ENCODE data around the gene TBX1.

Gene TBX1

GRCh38 chr22:19720150-19720827, 40.3 kb upstream of the TBX1 start:
- no peak overlapping the region for H3K4me2 ChIP-seq (ENCODE audit: insufficient read depth, low read length)
- no peaks in the 10 kb centered on the region for H3K27me3 ChIP-seq (ENCODE audit: insufficient read depth, low read length, poor library complexity)
- ATAC-seq (ENCODE audit: insufficient read depth, low read depth) (no peak), DNase-seq (no peak)
- no peaks in the 10 kb centered on the region for H3K79me2 ChIP-seq (ENCODE audit: insufficient read depth, low read length)
- no peaks in the 10 kb centered on the region for H3K36me3 ChIP-seq (ENCODE audit: insufficient read depth, low read length)
- H3K9ac ChIP-seq (ENCODE audit: low read depth, low read length) = no peak overlapping the region
- H2AFZ ChIP-seq (ENCODE audit: low read depth, low read length) = no peak overlapping the region
- no peaks in the 10 kb centered on the region for H4K20me1 ChIP-seq (ENCODE audit: insufficient read depth, low read length)
- TF ChIP-seq CTCF (IDR thresholded peaks at IDR 0.05; ENCODE audit: borderline replicate concordance, extremely low read depth, low read length, poor library complexity, severe bottlenecking) (no peak), EZH2 (IDR thresholded peaks at IDR 0.05; ENCODE audit: borderline replicate concordance, low read depth, low read length, severe bottlenecking) (no peak)
- no peak overlapping the region for H3K27ac ChIP-seq (ENCODE audit: low read length)
- peaks cover 19% of the 10 kb centered on the region for H3K4me1 ChIP-seq (ENCODE audit: insufficient read depth, low read length)
- no peaks in the 10 kb centered on the region for H3K9me3 ChIP-seq (ENCODE audit: insufficient read depth, low read length, severe bottlenecking)
- no peak overlapping the region for H3K4me3 ChIP-seq (ENCODE audit: low read depth in 1 of 2, low read length in 2 of 2)

DNA sequence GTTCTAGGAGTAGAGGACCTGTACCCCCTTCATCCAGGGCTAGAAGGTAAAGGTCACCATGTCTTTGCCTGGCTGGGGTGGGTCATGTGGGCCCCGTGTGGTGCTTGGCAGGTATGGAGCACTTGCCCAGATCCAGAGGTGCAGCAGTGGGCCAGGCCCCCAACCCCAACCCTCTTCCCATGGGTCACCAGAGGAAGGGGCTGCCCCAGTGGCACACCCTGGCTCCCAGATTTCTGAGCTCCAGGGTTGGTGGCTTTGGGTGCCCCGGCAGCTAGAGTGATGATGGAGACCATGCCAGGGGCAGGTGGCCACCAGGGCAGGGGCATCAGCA, 39.6 kb upstream of the TBX1 start:
- Histone ChIP-seq H3K27ac (ENCODE audit: low read length) (no peak overlapping the region), H3K4me2 (ENCODE audit: insufficient read depth, low read length) (no peak overlapping the region), H3K4me3 (ENCODE audit: low read depth in 1 of 2, low read length in 2 of 2) (no peak overlapping the region), H3K9me3 (ENCODE audit: insufficient read depth, low read length, severe bottlenecking) (no peaks in the 10 kb centered on the region), H4K20me1 (ENCODE audit: insufficient read depth, low read length) (no peaks in the 10 kb centered on the region), H3K4me1 (ENCODE audit: insufficient read depth, low read length) (peaks cover 19% of the 10 kb centered on the region), H2AFZ (ENCODE audit: low read depth, low read length) (no peak overlapping the region), H3K79me2 (ENCODE audit: insufficient read depth, low read length) (no peaks in the 10 kb centered on the region), H3K36me3 (ENCODE audit: insufficient read depth, low read length) (no peaks in the 10 kb centered on the region), H3K9ac (ENCODE audit: low read depth, low read length) (no peak overlapping the region), H3K27me3 (ENCODE audit: insufficient read depth, low read length, poor library complexity) (no peaks in the 10 kb centered on the region)
- TF ChIP-seq CTCF (IDR thresholded peaks at IDR 0.05; ENCODE audit: borderline replicate concordance, extremely low read depth, low read length, poor library complexity, severe bottlenecking) (no peak), EZH2 (IDR thresholded peaks at IDR 0.05; ENCODE audit: borderline replicate concordance, low read depth, low read length, severe bottlenecking) (no peak)
- ATAC-seq (ENCODE audit: insufficient read depth, low read depth) (no peak), DNase-seq (no peak)

GRCh38 chr22:19721330-19722177, 39.0 kb upstream of the TBX1 start:
- TF ChIP-seq CTCF (IDR thresholded peaks at IDR 0.05; ENCODE audit: borderline replicate concordance, extremely low read depth, low read length, poor library complexity, severe bottlenecking) = no peak
- TF ChIP-seq EZH2 (IDR thresholded peaks at IDR 0.05; ENCODE audit: borderline replicate concordance, low read depth, low read length, severe bottlenecking) = no peak
- Histone ChIP-seq H3K36me3 (ENCODE audit: insufficient read depth, low read length) (no peaks in the 10 kb centered on the region), H3K27ac (ENCODE audit: low read length) (no peak overlapping the region), H3K4me3 (ENCODE audit: low read depth in 1 of 2, low read length in 2 of 2) (no peak overlapping the region), H3K4me1 (ENCODE audit: insufficient read depth, low read length) (peaks cover 19% of the 10 kb centered on the region), H3K4me2 (ENCODE audit: insufficient read depth, low read length) (no peak overlapping the region), H2AFZ (ENCODE audit: low read depth, low read length) (no peak overlapping the region), H3K9me3 (ENCODE audit: insufficient read depth, low read length, severe bottlenecking) (no peaks in the 10 kb centered on the region), H3K27me3 (ENCODE audit: insufficient read depth, low read length, poor library complexity) (no peaks in the 10 kb centered on the region), H4K20me1 (ENCODE audit: insufficient read depth, low read length) (no peaks in the 10 kb centered on the region), H3K9ac (ENCODE audit: low read depth, low read length) (no peak overlapping the region), H3K79me2 (ENCODE audit: insufficient read depth, low read length) (no peaks in the 10 kb centered on the region)
- DNase-seq (no peak), ATAC-seq (ENCODE audit: insufficient read depth, low read depth) (no peak)

All from DND-41 (cell line).